ENCODE measurements around the gene PCNT.

DNA sequence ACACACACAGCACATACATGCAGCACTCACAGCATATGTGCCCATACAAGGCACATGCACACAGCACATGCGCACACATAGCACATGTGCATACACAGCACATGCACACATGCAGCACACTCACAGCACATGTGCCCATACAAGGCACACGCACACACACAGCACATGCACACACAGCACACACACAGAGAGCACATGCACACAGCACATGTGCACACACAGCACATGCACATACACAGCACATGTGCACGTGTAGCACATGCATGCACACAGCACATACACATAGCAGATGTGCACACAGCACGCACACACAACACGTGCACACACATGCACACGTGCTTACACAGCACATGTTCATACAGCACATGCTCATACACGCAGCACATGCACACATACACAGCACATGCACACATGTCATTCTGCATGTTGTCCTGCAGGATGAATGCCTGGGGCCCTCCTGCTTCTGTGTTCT lies 48.1 kb downstream of the PCNT start:
- TF ChIP-seq, protein P1, sequence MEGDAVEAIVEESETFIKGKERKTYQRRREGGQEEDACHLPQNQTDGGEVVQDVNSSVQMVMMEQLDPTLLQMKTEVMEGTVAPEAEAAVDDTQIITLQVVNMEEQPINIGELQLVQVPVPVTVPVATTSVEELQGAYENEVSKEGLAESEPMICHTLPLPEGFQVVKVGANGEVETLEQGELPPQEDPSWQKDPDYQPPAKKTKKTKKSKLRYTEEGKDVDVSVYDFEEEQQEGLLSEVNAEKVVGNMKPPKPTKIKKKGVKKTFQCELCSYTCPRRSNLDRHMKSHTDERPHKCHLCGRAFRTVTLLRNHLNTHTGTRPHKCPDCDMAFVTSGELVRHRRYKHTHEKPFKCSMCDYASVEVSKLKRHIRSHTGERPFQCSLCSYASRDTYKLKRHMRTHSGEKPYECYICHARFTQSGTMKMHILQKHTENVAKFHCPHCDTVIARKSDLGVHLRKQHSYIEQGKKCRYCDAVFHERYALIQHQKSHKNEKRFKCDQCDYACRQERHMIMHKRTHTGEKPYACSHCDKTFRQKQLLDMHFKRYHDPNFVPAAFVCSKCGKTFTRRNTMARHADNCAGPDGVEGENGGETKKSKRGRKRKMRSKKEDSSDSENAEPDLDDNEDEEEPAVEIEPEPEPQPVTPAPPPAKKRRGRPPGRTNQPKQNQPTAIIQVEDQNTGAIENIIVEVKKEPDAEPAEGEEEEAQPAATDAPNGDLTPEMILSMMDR (IDR thresholded peaks at IDR 0.05 in 4 of 5, conservative IDR thresholded peaks at IDR 0.05 in 1 of 5) = peak in 1 of 5 experiments; percentile 9
- TF ChIP-seq POLR2A (IDR thresholded peaks at IDR 0.05) = no peak
